HG02943 (cell line): ENCODE results near the gene CCL23.

Experiments used
- ATAC-seq: cut with Tn5 transposase; IDR thresholded peaks from one replicate; pipeline ENCODE4 v1.9.1; 2021; ENCODE audit warnings: mild to moderate bottlenecking, low read depth, moderate library complexity; ENCODE audit not compliant: unreplicated experiment

CCL23 gene

GRCh38 chr17:35972945-35973332, 44.8 kb downstream of the CCL23 start:
- no peak for ATAC-seq

DNA sequence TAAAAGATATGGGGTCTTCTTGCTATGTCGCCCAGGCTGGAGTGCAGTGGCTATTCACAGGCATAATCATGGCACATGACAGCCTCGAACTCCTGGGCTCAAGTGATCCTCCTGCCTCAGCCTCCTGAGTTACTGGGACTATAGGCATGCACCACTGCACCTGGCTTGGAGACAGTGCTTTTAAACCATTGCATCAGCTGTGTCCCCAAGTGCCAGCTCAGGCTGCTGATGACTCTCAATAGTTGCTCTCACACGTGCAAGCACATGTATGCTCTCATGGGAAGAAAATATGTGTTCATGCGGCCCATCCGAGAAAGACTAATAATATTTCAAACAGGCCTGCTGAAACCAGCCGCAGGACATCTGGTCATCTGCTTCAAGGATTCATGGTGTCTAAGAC, 45.2 kb downstream of the CCL23 start:
- ATAC-seq: no peak

DNA sequence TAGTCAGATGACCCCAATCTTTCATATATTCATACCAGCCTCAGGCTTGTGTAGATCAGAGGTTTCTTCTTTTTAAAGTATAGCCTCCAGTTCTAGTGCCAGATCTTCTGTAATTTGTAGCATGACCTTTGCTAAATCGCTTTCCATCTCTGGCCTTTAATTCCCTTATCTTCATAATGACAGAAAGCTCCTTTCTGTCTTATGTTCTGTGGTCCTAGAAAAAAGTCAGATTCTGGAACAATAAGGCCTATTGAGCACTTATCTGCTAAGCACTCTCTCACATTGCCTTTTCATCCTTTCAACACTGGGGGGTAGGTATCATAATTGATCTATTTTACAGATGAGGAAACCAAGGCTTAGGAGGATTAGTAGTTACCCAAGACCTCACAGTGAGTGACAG, 45.7 kb downstream of the CCL23 start:
- ATAC-seq: no peak

DNA sequence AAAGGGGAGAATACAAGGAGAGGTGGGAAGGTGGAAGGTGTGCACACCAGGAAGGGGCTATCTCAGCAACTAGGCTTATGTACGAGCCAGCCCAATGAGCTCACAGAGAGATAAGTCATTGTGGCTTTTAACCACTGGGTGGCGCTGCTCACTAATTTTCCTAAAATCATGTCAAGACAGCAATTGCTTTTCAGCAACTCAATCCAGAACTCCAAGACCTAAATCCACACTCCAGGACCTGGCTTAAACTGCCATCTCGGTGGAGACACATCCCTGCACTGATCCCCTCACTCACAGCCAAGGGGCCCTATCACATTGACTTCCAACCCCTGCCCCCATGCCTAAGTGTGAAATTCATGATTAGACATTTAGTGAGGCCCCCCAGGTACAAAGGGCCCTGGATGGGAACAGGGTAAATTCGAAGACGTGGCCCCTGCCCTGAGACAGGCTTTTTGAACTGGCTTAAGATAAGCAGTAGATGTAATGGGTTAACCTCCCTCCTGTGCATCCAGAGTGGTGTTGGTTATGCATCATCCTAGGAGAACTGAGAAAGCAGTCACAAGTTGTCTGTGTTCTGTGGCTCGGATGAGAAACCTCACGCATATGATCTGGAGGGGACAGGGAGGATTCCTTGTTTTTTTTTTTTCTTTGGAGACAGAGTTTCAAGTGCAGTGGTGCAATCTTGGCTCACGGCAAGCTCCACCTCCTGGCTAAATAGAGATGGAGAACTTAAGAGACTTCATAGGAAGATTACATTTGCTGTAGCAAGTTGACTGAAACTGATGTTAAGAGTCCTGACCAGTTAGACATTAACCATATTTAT, 48.0 kb downstream of the CCL23 start:
- ATAC-seq: no peak

DNA sequence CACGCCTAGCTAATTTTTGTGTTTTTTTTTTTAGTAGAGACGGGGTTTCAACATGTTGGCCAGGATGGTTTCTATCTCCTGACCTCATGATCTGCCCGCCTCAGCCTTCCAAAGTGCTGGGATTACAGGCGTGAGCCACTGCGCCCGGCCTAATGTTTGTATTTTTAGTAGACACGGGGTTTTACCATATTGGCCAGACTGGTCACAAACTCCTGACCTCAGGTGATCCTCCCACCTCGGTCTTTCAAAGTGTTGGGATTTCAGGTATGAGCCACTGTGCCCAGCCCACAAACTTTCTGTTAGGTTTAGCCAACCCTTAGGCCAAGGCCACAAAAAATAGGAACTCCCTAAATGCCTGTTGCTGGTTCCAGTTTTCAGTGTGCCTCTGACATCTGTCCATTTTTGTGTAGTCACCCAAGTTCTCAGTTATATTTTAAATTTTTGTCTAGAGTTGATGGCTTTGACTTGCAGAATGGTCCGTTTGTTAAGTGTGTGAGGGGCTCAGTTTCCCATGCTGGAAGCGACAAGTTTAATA, 49.2 kb downstream of the CCL23 start:
- no peak for ATAC-seq

DNA sequence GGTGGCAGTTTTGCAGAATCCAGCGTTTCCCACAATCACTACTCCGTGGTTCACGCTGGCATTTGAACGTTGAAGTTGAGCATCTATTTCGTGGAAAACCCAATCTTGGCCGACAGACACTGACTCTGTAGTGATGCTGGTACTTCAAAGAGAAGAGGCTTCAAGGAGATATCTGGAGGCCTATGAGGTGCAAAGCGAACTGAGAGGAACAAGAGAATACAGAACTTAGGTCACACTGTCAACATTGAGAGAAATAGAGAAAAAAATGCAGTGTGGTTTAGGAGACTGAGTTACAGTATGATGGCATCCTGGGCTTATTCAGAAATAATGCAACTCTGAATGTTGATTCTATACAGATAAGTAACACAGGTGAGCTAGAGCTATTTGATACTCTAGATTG, 52.5 kb downstream of the CCL23 start:
- ATAC-seq: no peak

DNA sequence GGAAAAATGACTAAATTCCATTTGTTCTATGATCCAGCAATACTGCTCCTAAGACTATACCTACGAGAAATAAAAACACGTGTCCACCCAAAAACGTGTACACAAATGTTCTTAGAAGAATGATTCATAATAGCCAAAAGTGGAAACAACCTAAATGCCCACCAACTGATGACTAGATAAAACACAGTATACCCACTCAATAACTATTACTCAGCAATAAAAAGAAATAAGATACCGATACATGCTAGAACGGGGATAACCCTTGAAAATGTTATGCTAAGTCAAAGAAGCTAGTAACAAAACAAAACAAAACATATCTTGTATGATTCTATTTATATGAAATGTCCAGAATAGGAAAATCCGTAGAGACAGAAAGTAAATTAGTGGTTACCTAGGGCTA, 54.1 kb downstream of the CCL23 start:
- no peak for ATAC-seq
